Bronchial epithelial cell (primary cell): ENCODE measurements around the gene TMC8. TPM values are rescaled to one million over a fixed set of nuclear protein-coding genes. Genes with fewer than 3 reads are reported as not detected.

ENCODE experiments used
- DNase-seq: peaks from one replicate; pipeline ENCODE4 v3.0.0-alpha.2; 2010; ENCODE audit warnings: low read depth
- FAIRE-seq: peaks from 2 replicates; lab custom pipeline; 2011; peaks lifted over from hg19 to GRCh38; lab: Jason Lieb, UNC
- H3K27me3 ChIP-seq: 2 replicates; pipeline ENCODE4 v1.5.1; 2011; ENCODE audit warnings: low read length; ENCODE audit not compliant: control insufficient read depth, insufficient read depth
- H3K36me3 ChIP-seq: 2 replicates; pipeline ENCODE4 v1.5.1; 2011; ENCODE audit warnings: low read length; ENCODE audit not compliant: control insufficient read depth, insufficient read depth
- H3K4me3 ChIP-seq: 2 replicates; pipeline ENCODE4 v1.5.1; 2011; ENCODE audit warnings: mild to moderate bottlenecking, low read depth, low read length, control low read depth
- total RNA-seq: library from RNA; depleted of rRNA; stranded (reverse); fragments of >200 nt; gene quantifications from 2 replicates; pipeline ENCODE4 v1.2.1, GENCODE V29; 2014
- TF ChIP-seq, protein P1 (sequence below): IDR thresholded peaks from 2 replicates; pipeline ENCODE4 v1.5.1; 2011; ENCODE audit warnings: mild to moderate bottlenecking, moderate library complexity, low read length, control low read depth, inconsistent platforms; ENCODE audit not compliant: insufficient read depth, severe bottlenecking

Gene TMC8
- total RNA-seq, 1 donor from 2014 or later: not detected

DNA sequence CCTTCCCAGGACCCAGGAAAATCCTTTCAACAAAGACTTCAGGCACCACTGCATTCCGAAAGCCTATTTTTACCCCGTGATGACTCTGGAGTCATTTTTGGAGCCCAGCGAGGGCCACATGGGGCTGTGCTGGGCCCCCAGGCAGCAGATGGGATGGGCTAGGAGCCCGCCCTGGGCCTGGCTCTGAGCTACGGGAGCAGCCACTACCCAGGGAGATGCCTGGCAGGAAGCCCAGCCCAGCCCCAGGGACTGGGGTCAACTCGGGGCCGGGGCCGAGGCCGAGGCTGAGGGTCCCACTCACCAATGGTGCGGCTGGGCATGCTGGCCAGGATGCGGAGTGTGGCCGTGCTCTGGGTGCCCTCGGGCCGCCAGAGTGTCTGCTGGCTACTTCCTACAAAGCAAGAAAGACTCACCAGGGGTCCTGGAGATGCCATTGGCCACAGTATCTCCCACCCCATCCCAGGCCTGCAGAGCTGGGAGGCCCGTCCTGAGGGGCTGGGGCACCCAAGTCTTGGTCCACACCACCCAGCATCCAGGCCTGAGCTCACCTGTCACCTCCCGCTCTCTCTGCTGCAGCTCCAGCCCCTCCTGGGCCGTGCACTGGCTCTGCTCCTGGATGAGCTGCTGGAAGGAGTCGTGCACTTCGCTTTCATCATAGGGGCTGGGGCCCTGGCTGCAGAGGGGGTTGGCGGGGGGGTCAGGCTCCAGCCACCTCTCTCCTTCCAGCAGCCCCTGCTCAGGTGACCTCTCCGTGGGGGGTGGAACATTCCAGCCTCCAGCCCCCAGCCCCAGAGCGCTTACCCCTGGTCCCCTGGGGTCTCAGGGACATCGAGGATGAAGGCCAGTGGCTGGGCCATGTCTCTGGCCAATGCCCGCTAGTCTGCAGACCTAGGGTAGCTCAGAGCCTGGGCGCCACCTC lies 4.3 kb upstream of the TMC8 start:
- H3K4me3 ChIP-seq: no peak overlapping the region
- no peaks in the 10 kb centered on the region for H3K27me3 ChIP-seq
- FAIRE-seq: no peak
- H3K36me3 ChIP-seq: peaks cover 9% of the 10 kb centered on the region
- DNase-seq: no peak
- TF ChIP-seq, protein P1, sequence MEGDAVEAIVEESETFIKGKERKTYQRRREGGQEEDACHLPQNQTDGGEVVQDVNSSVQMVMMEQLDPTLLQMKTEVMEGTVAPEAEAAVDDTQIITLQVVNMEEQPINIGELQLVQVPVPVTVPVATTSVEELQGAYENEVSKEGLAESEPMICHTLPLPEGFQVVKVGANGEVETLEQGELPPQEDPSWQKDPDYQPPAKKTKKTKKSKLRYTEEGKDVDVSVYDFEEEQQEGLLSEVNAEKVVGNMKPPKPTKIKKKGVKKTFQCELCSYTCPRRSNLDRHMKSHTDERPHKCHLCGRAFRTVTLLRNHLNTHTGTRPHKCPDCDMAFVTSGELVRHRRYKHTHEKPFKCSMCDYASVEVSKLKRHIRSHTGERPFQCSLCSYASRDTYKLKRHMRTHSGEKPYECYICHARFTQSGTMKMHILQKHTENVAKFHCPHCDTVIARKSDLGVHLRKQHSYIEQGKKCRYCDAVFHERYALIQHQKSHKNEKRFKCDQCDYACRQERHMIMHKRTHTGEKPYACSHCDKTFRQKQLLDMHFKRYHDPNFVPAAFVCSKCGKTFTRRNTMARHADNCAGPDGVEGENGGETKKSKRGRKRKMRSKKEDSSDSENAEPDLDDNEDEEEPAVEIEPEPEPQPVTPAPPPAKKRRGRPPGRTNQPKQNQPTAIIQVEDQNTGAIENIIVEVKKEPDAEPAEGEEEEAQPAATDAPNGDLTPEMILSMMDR: no peak

DNA sequence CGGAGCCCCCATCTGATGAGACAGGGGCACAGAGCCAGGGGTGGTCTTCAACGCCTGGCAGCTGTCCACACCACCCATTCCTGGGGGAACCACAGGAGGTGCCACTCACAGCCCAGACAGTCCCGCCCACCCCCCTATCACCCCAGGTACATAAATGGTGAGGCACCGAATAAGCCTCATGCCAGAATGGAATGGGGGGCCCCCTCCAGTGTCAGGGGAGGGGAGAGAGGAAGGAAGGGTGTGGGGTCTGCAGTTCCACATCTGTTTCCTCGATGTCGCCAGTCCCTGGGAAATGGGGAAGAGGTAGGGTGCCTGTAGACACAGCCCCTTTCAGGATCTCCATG lies 3.7 kb upstream of the TMC8 start:
- Histone ChIP-seq H3K27me3 (no peaks in the 10 kb centered on the region), H3K4me3 (peak overlapping the region; percentile 78), H3K36me3 (peaks cover 9% of the 10 kb centered on the region)
- TF ChIP-seq, protein P1: no peak
- DNase-seq (no peak), FAIRE-seq (no peak)

DNA sequence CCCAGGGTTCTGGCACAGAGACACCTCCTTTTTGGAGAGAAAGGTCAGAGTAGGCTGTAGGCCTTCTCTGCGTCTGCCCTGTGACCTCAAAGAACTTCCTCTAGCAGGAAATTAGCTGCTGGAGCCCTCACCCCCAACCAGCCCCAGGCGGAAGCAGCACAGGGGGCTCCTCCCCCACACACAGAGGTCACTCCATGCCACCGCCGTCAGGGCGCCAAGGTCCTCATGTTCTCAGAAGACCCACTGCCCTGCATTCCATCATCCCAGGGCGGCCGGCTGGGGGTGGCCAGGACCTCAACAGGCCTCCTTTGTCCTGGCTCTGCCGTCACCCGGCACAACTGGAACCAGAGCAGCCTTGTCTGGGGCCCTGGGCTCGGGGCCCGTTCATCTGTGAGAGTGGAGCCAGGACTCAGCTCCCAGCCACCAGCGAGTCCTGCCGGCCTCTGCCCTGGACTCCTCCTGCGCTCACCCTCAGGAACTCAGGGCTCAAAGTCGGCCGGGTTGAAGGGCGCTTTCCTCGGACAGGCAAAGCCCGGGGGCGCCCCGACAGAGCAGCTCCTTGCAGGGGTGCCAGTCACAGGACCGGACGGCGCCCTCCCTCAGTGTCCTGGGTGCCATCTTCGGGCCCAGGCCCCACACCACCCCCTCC lies 3.2 kb upstream of the TMC8 start:
- H3K27me3 ChIP-seq: no peaks in the 10 kb centered on the region
- FAIRE-seq (no peak), DNase-seq (no peak)
- TF ChIP-seq, protein P1: no peak
- peak overlapping the region; percentile 78 for H3K4me3 ChIP-seq
- H3K36me3 ChIP-seq: peaks cover 7% of the 10 kb centered on the region

DNA sequence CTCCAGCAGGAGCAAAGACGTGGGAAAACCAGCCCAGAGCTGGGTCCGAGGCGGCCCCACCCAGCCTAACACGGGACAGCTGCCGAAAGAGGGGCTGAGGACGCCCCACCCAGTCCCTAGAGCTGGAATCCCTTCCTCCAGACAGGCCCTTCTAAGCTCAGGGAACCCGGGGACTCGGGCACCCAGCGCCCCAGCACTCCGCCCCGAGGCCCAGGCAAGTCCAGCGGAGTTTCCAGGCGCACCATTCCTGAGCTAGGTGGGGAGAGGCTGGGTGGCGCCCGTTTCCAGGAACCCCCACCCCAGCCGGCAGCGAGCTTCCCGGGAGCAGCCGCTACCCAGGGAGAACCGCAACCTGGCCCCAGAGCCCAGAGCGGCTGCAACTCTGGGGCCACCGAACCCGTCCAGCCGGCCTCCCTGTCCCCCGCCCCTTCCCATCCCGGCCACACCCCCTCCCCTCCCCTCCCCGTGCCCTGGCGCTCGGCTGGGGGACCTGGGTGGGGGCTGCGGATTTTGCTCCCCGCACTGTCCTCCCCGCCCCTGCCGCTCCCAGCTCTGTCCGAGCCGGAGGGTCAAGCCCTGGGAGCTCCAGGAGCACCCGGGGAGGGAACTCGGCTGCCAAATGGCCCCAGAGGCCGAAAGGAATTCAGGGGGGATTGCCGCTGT lies 2.6 kb upstream of the TMC8 start:
- FAIRE-seq (no peak), DNase-seq (no peak)
- H3K27me3 ChIP-seq: no peaks in the 10 kb centered on the region
- H3K36me3 ChIP-seq: peaks cover 7% of the 10 kb centered on the region
- H3K4me3 ChIP-seq: peak overlapping the region; percentile 78
- TF ChIP-seq, protein P1: no peak

DNA sequence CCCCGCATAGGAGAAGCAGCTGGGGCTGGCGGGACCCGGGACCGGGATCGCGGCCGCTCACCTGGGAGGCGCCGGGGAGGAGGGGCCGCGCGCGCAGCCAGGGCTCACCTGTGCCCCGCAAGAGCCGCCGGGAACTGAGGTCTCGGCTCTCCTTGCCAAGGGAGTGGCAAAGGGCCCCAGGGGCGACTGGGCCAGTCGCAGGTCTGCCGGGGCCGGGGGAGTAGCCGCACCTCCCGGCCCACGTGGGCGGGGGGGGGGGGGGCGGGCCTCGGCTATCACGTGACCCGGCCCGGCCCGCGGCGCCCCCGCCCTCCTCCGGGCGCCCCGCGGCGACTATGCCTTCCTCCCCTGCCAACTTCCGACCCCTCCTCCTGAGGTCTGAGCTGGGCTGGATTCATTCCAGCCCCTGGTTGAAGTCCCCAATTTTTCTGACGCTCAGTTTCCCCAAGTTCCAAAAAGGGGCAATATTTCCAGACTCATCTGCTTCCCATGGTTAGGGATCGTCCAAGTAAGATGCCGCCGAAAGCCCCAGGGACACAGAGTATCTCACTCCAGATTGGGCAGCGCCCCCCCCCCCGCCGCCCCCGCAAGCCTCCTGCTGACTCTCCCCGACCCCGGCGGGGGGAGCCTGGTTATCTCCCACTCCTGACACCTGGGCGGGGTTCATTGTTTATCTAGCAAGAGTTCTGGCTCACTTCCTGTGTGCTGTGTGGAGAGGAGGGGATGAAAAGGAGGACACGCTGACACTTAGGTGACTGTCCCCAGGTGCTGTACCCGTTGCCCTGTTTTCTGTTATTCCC lies 1.8 kb upstream of the TMC8 start, which contains the start of gene TMC6:
Gene TMC6 (minus strand): TSS at position 205 of the 800 bp plus-strand sequence. CDS start 1,923 bp downstream, outside the sequence.
- no peak for DNase-seq
- no peak for FAIRE-seq
- Histone ChIP-seq H3K27me3 (no peaks in the 10 kb centered on the region), H3K36me3 (peaks cover 7% of the 10 kb centered on the region), H3K4me3 (peak within 1 kb of the TSS; percentile 78)
- TF ChIP-seq, protein P1: no peak
